NCI-H345 treated with DMSO at 0.1 percent for 48 hours (cell line): ENCODE data around the gene SLC7A5.
"Not testable (repeated sequence)": the region's sequence is repeated elsewhere in the genome, so short reads cannot be mapped to it uniquely, and the experiment has no call there.

ENCODE experiments used
- DNase-seq: peaks from one replicate; lab custom pipeline; 2025; ENCODE audit not compliant: unreplicated experiment; lab: John Stamatoyannopoulos, UW

SLC7A5 gene

DNA sequence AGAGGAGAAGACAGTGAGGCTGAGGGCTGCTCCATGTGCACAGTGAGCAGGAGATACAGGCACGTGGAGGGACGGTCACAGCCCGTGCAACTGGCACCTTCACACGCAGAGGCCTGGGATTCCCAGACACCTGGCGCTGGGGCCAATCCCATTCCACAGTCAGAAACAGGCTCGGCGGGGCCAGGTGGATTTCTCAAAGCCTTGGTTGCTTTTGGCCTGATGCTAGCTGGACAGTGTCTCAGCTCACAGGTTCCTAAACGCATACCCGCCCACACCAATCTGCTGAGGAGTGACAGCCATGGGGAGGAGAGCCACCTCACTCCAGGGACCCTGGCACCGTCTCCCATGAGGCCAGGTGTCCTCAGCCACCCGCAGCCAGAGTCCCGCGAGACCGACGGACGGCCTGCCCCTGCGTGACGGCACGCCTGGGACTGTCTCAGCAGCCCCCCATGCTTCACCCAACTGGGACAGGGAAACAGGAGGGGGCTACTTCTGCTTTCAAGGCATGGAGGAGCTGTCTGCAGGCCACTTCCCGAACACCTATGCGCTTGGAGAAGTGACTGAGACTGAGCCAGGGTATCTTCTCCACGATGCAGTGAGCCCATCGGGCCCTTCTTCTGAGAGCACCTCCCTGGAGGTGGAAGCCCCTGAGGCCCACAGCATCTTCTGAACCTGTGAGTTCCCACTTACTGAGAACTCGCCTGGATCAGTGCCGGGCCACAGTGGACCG, 6.5 kb downstream of the SLC7A5 start:
- DNase-seq = not testable (repeated sequence)

DNA sequence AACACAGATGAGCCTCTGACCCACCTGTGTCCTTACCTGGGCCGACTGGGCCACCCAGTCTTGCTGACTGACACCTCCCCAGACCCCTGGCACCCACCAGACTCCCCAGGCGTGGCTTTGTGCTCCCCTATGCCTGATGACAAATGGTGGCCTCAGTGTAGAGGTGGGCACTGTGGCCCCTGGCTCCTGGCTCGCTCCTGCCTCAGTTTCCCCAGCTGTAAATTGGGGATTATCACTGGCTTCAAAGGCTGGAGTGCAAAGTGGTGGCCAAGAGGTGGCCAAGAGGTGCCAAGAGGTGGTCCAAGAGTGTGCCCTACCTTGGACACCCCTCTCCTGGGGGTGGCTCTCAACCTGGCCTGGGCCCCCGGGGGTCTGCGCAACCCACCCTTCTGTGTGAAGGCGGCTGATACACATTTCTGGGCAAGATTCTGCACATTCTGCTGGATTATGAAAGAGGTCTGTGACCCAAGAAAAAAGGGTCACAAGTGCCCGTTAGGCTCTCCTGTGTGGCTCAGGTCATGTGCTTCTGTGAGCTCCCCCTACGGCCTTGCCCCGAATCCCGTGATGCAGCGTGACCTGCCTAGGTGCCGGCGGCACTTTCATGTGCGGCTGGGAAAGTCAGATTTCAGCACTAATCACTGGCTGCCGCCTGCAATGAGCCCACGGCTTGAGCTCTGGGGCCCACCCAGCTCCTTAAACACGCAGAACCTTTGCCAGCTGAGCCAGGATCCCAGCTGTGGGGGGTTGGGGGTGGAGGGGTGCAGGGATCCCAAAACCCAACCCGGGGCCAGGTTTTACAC, 7.8 kb downstream of the SLC7A5 start:
- not testable (repeated sequence) for DNase-seq

DNA sequence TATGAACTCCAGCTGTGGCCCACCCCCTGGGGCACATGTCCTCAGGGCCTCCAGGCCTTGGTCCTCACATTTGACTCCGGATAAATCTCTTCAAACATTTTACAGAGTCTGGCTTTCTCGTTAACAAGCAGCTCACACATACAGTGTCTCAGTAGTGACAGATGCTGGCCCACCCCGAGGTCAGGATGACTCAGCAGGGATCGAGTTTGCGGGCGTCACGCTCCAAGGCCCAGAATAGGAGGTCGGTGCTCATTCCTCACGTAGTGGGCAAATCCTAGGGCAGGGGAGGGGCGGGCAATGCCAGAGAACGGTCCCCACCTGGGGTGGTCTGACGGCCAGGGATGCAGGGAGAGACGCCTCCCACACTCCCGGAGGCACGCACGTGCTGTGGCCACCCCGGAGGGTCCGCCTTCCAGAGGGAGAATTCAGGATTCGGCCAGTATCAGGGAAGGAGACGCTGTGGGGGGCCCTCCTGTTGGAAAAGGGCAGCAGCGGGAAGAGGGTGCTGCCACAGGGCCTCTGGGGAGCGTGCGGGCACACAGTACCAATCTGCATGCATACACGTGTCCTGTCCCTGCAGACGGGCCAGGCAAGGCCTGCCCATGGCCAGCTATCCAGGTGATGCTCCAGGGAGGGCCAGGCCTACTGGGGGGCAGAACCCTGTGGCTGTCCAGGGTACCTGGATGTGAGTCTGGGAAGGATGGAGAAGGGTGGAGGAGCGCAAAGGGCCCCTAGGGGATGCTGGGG, 8.6 kb downstream of the SLC7A5 start:
- no peak for DNase-seq

DNA sequence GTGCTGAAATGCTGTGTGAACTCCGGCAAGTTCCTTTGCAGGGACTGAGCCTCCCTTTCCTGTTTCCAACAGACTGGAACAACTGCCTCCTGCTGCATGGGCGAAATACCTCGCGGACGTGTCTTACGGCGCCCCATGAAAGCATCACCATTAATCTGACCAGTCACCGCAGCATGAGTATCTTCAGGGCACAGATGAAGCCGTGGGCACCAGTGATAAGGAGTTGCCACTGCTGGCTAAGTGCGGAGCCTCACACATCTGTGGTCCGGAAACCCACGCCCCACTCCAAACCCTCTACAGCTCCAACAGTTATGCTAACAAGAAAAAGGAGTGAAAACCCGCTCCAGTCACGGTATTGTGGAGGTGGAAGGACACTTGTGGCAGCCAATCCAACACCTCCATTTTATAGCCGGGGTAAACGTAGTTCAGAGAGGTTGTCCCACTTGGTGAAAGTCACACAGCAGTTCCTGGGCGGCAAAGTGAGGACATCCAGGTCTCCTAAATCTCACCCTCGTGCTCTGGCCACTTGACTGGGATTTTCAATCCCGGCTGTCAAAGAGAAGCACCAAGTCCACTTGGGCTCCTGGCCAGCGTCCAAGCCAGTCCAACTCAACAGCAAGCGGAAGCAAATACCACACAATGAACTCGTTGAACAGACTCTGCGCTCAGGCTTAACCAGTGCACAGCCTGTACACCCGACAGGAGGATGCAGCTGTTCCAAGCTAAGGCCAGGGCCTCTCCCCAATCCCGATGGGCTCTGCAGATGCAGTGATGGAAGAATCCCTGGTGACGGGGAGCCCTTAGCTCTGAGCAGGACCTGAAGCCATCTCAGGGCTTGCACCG, 10.9 kb downstream of the SLC7A5 start:
- DNase-seq = not testable (repeated sequence)

DNA sequence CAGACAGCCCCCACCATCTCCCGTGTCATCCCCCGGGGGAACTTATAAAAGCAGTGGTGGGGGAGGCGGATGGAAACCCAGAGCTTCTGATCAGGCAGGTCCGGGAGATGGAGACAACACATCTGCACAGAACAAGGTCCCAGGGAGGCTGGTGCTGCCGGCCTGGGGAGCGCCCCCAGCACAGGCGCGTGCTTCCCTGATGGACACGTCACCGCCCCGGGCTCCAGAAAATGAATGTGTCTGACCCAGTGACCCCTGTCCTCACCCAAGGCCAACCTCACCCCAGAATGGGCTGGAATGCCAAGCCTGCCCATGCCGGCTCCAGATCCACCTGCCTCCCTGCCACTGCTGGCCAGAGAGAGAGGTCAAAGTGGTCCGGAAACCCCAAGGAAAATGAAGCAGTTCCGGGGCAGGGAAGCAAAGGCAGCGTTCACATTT, 12.5 kb downstream of the SLC7A5 start:
- no peak for DNase-seq

DNA sequence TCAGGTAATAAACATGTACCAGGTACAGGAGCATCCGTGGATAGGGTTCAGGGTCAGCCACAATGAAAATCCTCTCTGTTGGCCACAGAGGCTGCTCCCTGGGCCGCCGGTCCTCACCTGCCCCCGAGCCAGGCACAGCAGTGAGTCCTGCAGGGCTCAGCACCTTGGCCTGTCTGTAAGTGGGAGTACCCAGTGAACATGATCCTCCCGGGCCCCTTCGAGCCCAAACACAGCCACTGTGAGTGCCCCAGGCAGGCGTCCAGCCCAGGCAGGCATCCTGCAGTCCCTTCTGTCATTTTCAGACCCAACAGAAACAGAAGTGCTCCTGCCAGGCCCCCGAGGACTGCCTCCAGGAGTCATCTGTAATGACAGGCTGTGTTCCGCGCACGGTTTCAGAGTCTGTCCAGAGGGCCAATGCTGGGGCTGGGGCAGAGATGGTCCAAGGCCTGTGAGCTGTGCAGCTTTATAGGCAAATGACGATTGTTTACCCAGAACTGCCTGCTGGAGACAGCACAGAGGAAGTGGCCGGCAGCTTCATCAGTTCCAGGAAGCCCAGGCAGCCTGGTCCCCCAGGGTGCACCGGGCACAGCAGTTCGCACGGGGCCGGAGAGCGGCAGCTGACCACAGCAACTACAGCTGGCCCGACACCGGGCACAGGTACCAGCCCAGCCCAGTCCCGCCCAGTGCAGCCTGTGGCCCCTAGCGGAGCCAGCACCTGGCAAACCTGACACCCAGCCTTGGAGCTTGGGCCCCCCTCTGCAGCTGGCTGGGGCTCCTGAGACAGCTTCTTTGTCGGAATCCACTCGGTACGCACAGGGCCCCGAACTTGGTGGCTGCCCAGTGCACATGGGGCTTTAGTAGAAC, 13.2 kb downstream of the SLC7A5 start:
- DNase-seq = no peak

DNA sequence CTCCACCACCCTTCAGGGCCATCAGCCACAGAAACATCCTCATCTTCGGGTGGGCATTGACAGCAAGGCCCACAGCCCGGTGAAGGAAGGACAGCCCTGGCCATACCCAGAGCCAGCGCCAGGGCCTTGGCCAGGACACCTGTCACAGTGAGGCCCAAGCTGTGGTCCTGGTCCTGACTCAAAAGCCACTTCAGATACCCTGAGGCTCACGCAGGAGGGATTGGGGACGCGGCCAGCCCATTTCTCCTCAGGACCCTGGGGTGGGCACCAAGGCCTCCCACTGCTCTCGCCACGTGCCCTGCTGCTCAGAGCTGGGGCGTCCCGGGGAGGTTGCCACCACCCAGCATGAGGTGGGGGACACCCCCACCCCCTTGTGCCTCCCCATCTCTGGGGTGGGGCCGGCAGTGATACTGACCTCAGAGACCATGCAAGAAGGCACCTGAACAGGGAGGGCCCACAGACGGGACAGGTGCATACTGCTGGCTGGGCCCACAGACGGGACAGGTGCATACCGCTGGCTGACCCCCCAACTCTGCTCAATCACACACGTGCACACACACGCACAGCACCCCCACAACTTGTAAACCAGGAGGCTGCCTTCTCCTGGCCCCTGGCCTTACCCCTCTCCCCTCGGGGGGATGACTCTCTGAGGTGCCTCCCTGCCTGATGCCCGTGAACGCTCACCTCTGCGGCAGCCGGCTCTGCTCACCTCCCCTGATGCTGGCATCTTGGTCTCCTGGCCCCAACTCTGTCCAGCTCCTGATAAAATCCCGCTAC, 14.2 kb downstream of the SLC7A5 start:
- DNase-seq = no peak

DNA sequence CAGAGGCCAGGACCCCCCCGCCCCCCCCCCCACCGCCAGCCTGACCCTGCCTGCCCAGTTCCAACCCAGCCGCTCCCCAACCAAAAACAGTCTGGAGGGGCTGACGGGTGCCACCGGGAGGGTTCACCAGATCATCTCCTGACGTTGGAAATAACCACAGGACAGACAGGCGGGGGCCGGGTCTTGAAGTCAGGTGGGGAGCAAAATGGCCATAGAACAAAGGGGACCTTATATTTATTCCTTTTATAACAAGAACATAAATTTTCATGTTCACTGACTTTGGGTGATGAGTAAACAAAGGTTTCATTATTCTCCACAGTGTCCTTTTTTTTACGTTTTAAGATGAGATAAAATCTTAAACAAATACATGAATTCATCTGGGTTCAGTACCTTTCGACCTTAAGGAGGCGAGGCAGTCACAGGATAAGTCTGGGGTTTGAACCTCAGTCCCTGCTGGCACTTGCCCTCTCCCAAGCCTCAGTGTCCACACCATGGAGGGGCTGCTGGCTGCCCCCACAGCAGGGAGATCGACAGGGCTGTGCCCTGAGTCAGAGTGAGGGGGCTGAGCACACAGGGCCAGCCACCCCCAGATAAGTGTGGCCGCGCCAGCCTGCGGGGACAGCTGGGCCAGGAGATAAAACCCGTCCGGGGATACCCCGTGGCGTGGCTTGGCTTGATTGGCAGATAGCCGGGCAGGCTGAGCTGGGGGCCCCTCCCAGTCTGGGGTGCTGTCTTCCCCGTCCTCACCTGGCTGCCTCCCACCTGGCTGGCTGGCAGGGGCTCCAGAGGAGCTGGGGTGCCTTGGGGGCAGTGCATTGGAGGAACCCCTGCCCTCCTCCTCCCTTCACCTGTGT, 15.0 kb downstream of the SLC7A5 start:
- DNase-seq = no peak

DNA sequence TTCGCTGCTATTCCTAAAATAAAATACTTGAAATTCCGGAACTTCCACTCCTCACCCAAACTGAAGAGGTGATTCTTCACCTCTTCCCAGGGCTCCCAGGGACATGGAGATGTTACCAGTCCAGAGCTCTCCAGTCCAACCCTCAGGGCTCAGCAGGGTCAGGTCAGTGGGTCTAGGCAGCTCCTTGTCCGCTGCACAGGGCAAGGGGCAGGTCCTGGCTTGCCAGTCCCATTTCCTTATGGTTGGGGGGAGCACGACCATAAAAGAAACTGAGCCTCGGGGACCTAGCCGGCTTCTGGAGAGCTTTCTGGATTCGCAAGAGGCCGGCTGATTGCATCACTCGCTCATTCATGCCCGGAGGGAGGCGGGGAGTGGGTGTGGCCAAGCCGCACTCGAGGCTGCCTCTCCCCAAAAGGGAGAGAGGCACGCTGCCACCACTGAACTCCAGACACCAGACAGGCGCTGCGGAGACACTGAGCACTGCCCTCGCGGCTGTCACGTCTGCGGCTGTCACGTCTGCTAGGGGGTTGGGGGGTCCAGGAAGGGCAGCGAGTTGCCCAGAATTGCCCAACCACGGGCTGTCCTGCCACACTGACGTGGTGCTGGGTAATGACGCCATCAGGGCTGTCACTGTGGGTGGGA, 15.8 kb downstream of the SLC7A5 start:
- DNase-seq = no peak

DNA sequence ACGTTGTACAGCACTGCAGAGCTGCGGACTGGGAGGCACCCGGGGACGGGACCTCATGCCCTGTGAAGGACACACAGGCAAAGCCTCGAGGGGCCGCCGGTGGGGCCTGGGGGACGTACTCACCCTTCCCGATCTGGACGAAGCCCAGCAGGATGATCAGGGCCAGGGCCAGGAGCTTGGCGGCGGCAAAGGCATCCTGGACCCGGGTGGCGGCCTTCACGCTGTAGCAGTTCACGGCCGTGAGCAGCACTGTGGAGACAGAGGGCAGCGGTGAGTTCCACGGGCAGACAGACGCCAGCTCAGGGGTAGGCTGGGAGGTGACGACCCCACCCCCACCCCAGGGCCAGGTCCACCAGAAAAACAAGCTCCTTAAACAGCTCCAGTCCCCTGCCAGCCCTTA, 17.7 kb downstream of the SLC7A5 start:
- DNase-seq = no peak

DNA sequence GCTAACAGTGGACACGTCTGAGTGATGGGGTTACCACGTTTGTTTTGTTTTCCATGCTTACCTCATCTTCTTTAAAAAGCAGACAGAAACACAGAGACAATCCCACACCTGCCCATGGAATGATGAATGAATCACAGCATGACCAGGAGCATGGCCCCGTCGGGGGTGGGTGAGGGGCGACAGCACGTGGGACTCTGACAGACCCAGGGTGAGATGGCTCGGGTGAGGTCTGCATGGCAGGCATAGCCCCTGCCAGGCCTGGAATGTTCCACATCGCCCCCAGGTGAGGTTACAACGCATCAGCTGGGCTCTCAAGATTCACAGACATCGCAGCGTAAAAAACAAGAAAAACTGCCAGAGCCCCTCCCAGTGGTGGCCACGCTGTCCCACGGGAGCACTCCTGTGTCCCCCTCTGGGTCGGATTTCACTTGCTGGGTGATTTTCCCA, 18.1 kb downstream of the SLC7A5 start:
- DNase-seq = no peak

DNA sequence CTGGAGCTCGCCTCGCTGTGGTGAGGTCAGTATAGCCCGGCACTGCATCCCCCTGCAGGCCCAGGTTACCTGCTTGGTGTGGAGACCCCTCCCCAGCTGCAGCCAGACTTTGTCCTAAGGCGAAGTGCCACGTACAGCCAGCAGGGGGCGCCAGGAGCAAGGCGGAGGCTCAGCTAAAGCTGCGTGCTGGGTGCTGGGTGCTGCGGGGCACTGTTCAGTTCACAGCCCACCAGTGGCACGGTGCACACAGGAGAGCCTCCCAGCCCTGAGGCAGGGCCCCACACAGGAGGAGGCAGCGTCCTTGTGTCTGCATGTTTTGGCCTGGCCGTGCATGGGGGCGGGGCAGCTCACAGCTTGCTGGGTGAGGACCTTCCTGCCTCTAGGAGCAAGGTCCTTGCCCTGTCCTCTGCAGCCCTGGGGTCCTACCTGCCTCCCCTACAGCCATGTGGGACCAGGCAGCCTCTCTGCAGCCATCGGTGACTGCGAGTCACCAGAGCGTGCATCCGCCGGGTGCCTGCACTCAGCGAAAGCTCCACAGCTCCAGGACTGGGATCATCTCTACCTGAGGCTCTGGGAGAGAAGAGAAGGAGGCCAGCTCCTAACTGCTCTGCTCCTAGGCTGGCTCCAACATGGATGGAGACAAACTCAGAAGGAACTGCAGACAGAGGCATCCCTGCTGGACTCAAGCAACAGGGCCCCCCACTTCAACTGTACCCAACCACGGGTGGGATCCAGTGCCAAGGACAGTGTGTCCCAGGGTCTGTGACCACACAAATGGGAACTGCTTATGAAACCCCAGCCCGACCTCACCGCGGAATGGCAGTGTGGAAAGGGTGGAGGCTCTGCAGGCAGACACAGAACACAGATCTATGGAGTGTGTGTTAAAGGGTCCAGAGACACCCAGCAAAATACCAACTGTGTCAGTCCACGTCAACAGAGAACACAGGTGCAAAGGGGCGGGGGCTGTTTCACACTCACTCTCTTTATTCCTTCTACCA, 19.0 kb downstream of the SLC7A5 start:
- no peak for DNase-seq

DNA sequence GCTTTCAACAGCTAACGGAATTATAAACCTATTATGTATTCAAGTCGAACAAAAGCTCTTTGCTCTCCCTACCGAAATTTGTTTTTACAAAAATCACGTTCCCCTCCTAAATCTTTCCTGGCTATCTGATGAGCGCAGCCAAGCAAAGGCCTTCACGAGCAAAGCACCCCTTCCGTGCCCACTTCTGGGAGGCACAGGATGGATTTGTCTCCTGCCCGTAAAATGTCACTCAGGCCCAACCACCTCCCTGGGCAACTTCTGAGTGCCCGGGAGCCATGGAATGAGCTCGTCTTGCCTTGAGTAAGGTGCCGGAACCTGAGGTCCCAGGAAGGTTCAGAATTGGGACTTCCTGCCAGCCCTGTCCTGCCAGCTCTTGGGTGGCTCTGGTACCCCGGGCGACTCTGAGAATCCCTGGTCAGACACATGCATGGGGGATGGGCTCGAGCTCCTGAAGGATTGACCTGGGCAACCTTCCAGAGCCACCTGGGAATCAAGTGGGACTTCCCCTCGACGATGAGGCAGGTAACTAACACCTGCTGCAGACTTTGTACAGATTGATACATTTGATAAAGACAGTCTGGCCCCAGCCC, 19.8 kb downstream of the SLC7A5 start:
- DNase-seq = no peak

DNA sequence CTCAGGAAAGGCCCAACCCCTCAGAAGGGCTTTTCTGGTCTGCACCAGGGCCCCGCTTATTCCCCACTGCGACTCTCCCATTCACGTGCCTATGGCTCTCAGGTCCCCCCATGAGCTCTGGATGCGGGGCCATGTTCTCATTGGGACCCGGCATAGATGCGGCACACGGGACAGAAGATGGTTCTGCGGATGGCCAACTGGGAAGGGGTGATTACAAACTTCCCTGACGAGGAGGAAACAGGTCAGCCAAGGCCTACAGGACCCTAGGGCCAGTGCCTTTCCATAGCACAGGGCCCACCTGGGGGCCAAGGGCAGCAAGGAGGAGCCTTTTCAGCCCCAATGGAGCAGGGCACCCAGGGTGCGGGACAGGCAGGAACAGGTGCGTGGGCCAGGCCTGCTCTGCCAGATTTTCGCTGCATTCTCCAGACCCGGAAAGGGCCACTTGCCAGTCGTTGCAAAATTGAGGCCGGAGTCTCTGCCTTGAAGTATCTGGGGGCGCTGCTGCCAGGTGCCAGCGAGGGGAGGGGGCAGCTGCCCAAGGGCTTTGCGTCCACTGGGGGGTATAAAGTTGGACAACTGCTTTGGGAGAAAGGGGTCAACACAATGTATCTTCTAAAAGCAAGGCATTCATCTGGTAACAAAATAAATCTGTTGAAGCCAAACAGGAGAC, 20.5 kb downstream of the SLC7A5 start:
- no peak for DNase-seq
